Fibroblast of villous mesenchyme (primary cell): ENCODE data around the gene FKBP2. TPM values are rescaled to one million over a fixed set of nuclear protein-coding genes. Genes with fewer than 3 reads are reported as not detected.

ENCODE experiments used
- DNase-seq: peaks from one replicate; pipeline ENCODE4 v3.0.0-alpha.2; 2010; ENCODE audit warnings: low read depth
- H3K4me3 ChIP-seq: 2 replicates; pipeline ENCODE4 v1.5.1; 2011; ENCODE audit warnings: low read depth, mild to moderate bottlenecking, low read length
- total RNA-seq: library from RNA; depleted of rRNA; stranded (reverse); fragments of >200 nt; gene quantifications from 2 replicates; pipeline ENCODE4 v1.2.3, GENCODE V29; 2012
- TF ChIP-seq, protein P1 (sequence below): IDR thresholded peaks from 2 replicates; pipeline ENCODE4 v1.5.1; 2012; ENCODE audit warnings: low read depth, mild to moderate bottlenecking, low read length; ENCODE audit not compliant: insufficient read depth

Gene FKBP2
- total RNA-seq, 1 donor: 47.5 TPM

- DNase-seq: no peak
- TF ChIP-seq, protein P1, sequence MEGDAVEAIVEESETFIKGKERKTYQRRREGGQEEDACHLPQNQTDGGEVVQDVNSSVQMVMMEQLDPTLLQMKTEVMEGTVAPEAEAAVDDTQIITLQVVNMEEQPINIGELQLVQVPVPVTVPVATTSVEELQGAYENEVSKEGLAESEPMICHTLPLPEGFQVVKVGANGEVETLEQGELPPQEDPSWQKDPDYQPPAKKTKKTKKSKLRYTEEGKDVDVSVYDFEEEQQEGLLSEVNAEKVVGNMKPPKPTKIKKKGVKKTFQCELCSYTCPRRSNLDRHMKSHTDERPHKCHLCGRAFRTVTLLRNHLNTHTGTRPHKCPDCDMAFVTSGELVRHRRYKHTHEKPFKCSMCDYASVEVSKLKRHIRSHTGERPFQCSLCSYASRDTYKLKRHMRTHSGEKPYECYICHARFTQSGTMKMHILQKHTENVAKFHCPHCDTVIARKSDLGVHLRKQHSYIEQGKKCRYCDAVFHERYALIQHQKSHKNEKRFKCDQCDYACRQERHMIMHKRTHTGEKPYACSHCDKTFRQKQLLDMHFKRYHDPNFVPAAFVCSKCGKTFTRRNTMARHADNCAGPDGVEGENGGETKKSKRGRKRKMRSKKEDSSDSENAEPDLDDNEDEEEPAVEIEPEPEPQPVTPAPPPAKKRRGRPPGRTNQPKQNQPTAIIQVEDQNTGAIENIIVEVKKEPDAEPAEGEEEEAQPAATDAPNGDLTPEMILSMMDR: no peak
- no peak overlapping the region for H3K4me3 ChIP-seq
Observed at GRCh38 chr11:64203421-64204079, 37.3 kb upstream of the FKBP2 start.

DNA sequence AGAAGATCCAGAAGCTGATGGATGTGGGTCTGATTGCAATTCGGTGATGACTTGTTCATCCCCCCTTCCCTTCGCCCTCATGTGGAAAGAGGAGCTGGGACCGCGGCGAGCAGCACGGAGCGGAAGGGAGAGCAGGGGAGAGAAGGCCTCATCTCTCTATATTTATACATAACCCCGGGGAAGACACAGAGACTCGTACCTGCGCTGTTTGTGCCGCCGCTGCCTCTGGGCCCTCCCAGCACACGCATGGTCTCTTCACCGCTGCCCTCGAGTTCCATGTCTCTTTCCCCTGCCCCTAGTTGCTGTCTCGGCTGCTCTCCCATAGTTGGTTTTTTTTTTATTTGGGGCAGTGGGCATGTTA is 36.8 kb upstream of the FKBP2 start:
- TF ChIP-seq, protein P1: no peak
- no peak for DNase-seq
- no peak overlapping the region for H3K4me3 ChIP-seq

DNA sequence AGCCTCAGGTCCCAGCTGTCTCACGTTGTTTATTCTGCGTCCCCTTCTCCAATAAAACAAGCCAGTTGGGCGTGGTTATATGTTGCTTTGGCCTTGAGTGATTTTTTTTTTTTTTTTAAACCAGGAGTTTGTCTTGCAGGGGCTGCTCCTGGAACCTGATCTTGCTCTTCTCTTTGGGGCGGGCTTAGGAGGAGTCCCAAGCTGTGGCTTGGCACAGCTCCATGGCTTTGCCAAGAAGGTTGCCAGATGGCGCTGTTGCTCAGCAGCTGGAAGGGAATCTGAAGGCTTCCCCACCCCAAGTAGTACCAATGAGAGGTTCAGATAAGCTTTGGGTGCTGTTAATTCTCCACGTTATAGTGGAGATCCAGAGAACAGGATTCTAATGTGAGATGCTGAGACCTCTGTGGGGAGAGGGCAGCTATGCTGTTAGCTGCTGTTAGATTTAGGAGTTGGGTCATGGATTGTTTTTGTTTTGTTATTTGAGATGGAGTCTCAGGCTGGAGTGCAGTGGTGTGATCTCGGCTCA is 36.4 kb upstream of the FKBP2 start:
- H3K4me3 ChIP-seq: no peak overlapping the region
- peak; percentile 98 for DNase-seq
- TF ChIP-seq, protein P1: peak; percentile 68

DNA sequence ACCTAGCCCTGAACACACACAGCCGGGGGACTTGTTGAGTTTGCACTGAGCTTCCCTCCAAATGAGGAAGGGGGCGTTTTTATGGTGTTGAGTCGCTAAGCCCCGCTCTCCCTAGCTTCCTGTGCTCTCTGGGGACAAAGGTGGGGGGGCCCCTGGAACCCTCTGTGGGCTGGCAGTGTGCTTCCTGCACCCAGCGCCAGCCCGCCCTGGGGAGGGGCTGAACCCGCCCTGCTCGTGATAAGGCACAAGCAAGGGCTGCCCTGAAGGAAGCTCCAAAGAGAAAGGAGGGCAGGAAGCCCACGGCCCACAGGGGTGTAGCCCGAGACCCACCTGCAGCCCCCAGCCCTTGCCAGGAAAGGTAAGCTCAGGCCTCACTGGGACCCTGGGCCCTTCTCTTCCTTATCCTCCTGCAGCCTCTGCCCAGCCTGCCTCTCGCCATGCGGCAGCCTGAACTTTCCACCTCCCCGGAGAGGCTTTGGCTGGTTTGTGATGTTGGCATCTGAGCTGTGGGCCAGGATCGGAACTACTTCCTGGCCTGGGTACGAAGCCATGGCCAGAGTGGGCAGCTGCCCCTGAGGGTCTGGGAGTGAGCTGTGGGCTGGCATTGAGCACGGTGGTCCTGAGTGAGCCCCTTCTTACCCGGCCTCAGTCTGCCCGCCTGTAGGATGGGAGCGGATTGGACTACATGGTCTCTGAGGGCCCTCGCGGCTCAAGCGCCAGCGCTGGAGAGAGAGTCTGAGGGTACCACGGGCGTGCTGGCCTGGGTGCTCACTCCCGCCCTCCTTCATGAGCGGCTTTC is 34.2 kb upstream of the FKBP2 start, which contains the start of gene FERMT3:
FERMT3 (plus strand) TSS at position 265 of the 799 bp plus-strand sequence. CDS start 644 bp downstream, outside the sequence.
- H3K4me3 ChIP-seq: peak within 1 kb of the TSS; percentile 24
- TF ChIP-seq, protein P1: no peak
- no peak for DNase-seq

- H3K4me3 ChIP-seq: peak overlapping the region; percentile 24
- TF ChIP-seq, protein P1: no peak
- DNase-seq: peak; percentile 84
Observed at GRCh38 chr11:64207256-64208085, 33.4 kb upstream of the FKBP2 start.

DNA sequence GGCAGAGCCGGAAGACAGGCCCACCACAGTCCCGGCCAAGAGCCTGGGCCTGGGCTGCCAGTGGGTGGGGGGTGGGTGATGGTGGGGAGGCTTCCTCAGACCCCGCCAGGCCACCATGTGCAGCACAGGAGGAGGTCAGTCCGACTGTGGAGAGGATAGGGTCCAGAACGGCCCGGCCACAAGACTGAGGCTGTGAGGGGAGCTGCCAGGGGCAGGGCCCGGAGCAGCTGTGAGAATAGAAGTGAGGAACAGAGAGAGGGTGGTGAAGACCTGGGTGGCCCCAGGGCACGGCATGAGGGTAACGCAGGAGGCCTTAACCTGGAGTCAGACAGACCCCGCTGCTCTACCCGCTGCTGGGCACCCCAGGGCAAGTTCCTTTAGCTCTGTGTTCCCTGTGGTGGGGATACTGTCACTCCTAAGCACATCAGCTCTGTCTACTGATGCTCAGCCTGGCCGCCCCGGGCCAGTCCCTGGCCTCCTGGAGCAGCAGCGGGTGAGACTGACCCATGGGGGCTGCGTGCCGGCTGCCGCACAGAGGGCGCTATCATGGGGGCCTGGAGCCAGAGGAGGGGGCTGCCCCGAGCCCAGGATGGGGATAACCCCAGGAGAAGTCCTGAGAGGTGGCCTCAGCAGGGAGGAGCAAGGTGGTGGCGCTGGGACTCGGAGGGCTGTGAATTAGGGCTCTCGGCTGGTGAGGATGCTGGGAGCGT is 32.7 kb upstream of the FKBP2 start:
- TF ChIP-seq, protein P1: no peak
- DNase-seq: no peak
- H3K4me3 ChIP-seq: peak overlapping the region; percentile 10
